Measurements from ENCODE around the gene WWOX. TPM values are rescaled to one million over a fixed set of nuclear protein-coding genes. Genes with fewer than 3 reads are reported as not detected.

WWOX gene
- total and polyA plus RNA-seq, 2 of the 13 experiments (the other 11 are each of a cell fraction or from before 2014, with no cell fraction given) = 9.1 to 37.4 TPM

DNA sequence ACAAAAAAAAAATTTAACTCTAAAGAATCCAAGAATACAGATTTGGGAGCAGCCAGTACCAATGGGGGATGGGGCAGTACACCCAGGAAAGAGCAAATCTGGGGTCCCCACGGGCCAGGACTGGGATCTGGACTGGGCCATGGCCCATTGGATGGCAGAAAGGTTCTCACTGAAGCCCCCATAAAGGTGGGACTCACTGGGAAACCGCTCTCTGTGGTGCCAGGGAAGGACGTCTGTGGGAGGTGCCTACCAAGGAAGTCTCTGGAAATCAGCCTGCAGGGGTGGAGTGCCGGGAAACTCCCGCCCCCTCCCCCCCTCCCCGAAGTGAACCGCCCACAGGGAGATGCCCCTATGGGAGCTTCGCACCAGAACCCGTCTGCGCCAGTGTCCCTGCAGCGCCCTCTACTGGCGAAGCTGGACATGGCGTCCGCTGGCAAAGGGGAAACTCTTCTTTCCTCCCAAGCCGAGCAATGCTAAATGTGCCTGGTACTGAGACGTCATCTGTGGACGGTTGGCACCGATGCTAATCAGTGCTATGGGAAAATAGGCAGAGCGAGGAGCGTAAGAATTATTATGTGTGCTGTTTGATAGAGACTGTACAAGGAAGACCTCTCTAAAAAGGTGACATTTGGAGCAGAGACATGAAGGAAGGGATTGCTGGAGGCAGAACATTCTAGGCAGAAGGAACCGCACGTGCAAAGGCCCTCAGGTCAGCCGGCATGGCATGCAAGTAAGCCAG lies 671.1 kb downstream of the WWOX start (continued):
- TF ChIP-seq, protein P1, sequence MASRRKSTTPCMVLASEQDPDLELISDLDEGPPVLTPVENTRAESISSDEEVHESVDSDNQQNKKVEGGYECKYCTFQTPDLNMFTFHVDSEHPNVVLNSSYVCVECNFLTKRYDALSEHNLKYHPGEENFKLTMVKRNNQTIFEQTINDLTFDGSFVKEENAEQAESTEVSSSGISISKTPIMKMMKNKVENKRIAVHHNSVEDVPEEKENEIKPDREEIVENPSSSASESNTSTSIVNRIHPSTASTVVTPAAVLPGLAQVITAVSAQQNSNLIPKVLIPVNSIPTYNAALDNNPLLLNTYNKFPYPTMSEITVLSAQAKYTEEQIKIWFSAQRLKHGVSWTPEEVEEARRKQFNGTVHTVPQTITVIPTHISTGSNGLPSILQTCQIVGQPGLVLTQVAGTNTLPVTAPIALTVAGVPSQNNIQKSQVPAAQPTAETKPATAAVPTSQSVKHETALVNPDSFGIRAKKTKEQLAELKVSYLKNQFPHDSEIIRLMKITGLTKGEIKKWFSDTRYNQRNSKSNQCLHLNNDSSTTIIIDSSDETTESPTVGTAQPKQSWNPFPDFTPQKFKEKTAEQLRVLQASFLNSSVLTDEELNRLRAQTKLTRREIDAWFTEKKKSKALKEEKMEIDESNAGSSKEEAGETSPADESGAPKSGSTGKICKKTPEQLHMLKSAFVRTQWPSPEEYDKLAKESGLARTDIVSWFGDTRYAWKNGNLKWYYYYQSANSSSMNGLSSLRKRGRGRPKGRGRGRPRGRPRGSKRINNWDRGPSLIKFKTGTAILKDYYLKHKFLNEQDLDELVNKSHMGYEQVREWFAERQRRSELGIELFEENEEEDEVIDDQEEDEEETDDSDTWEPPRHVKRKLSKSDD (CRISPR knock-in tag; IDR thresholded peaks at IDR 0.05; ENCODE audit: low read depth) = no peak
- no peak for TF ChIP-seq ZBTB21 (CRISPR knock-in tag; IDR thresholded peaks at IDR 0.05)
- TF ChIP-seq, protein P2, sequence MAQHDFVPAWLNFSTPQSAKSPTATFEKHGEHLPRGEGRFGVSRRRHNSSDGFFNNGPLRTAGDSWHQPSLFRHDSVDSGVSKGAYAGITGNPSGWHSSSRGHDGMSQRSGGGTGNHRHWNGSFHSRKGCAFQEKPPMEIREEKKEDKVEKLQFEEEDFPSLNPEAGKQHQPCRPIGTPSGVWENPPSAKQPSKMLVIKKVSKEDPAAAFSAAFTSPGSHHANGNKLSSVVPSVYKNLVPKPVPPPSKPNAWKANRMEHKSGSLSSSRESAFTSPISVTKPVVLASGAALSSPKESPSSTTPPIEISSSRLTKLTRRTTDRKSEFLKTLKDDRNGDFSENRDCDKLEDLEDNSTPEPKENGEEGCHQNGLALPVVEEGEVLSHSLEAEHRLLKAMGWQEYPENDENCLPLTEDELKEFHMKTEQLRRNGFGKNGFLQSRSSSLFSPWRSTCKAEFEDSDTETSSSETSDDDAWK (CRISPR knock-in tag; IDR thresholded peaks at IDR 0.05) = no peak
- TF ChIP-seq ZSCAN25 (CRISPR knock-in tag; IDR thresholded peaks at IDR 0.05) = peak; percentile 90
- TF ChIP-seq, protein P3, sequence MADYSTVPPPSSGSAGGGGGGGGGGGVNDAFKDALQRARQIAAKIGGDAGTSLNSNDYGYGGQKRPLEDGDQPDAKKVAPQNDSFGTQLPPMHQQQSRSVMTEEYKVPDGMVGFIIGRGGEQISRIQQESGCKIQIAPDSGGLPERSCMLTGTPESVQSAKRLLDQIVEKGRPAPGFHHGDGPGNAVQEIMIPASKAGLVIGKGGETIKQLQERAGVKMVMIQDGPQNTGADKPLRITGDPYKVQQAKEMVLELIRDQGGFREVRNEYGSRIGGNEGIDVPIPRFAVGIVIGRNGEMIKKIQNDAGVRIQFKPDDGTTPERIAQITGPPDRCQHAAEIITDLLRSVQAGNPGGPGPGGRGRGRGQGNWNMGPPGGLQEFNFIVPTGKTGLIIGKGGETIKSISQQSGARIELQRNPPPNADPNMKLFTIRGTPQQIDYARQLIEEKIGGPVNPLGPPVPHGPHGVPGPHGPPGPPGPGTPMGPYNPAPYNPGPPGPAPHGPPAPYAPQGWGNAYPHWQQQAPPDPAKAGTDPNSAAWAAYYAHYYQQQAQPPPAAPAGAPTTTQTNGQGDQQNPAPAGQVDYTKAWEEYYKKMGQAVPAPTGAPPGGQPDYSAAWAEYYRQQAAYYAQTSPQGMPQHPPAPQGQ (CRISPR knock-in tag; IDR thresholded peaks at IDR 0.05; ENCODE audit: borderline replicate concordance) = no peak
- TF ChIP-seq AHR (CRISPR knock-in tag; IDR thresholded peaks at IDR 0.05) = no peak
- TF ChIP-seq ZNF7 (CRISPR knock-in tag; IDR thresholded peaks at IDR 0.05) = no peak
- TF ChIP-seq, protein P4, sequence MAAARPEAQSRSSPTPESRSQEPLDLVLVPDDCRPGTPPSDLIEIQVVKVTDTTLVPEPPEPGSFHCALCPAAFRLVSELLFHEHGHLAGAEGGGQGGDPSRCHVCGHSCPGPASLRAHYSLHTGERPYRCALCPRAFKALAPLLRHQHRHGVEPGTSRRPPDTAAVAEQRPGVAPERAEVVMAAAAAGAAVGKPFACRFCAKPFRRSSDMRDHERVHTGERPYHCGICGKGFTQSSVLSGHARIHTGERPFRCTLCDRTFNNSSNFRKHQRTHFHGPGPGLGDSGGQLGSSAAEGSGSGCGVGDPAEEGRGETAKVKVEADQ (CRISPR knock-in tag; IDR thresholded peaks at IDR 0.05; ENCODE audit: borderline replicate concordance) = 0 out of 2 replicates have a peak, but pooled peaks have one; percentile 18
- no peak for TF ChIP-seq ZNF737 (CRISPR knock-in tag; IDR thresholded peaks at IDR 0.05; ENCODE audit: borderline replicate concordance)
- TF ChIP-seq POLR2A (IDR thresholded peaks at IDR 0.05; ENCODE audit: insufficient read depth in 1 of 2, low read depth in 2 of 2, low read length in 2 of 2) = no peak
- peak; percentile 73; the same call in 1 of the 2 replicates for TF ChIP-seq ZSCAN9 (CRISPR knock-in tag; IDR thresholded peaks at IDR 0.05; ENCODE audit: borderline replicate concordance)
- TF ChIP-seq, protein P5, sequence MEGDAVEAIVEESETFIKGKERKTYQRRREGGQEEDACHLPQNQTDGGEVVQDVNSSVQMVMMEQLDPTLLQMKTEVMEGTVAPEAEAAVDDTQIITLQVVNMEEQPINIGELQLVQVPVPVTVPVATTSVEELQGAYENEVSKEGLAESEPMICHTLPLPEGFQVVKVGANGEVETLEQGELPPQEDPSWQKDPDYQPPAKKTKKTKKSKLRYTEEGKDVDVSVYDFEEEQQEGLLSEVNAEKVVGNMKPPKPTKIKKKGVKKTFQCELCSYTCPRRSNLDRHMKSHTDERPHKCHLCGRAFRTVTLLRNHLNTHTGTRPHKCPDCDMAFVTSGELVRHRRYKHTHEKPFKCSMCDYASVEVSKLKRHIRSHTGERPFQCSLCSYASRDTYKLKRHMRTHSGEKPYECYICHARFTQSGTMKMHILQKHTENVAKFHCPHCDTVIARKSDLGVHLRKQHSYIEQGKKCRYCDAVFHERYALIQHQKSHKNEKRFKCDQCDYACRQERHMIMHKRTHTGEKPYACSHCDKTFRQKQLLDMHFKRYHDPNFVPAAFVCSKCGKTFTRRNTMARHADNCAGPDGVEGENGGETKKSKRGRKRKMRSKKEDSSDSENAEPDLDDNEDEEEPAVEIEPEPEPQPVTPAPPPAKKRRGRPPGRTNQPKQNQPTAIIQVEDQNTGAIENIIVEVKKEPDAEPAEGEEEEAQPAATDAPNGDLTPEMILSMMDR (CRISPR knock-in tag; IDR thresholded peaks at IDR 0.05) = peak; percentile 96
- TF ChIP-seq PITX1 (CRISPR knock-in tag; IDR thresholded peaks at IDR 0.05) = no peak
- TF ChIP-seq, protein P6, sequence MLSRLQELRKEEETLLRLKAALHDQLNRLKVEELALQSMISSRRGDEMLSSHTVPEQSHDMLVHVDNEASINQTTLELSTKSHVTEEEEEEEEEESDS (CRISPR knock-in tag; IDR thresholded peaks at IDR 0.05; ENCODE audit: borderline replicate concordance) = no peak
- TF ChIP-seq, protein P7, sequence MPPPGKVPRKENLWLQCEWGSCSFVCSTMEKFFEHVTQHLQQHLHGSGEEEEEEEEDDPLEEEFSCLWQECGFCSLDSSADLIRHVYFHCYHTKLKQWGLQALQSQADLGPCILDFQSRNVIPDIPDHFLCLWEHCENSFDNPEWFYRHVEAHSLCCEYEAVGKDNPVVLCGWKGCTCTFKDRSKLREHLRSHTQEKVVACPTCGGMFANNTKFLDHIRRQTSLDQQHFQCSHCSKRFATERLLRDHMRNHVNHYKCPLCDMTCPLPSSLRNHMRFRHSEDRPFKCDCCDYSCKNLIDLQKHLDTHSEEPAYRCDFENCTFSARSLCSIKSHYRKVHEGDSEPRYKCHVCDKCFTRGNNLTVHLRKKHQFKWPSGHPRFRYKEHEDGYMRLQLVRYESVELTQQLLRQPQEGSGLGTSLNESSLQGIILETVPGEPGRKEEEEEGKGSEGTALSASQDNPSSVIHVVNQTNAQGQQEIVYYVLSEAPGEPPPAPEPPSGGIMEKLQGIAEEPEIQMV (CRISPR knock-in tag; IDR thresholded peaks at IDR 0.05; ENCODE audit: low read depth) = no peak
- TF ChIP-seq ZNF264 (CRISPR knock-in tag; IDR thresholded peaks at IDR 0.05) = no peak
- TF ChIP-seq ETV5 (CRISPR knock-in tag; IDR thresholded peaks at IDR 0.05; ENCODE audit: borderline replicate concordance) = 0 out of 2 replicates have a peak, but pooled peaks have one; percentile 24
- 0 out of 2 replicates have a peak, but pooled peaks have one; percentile 64 for TF ChIP-seq SAFB2 (CRISPR knock-in tag; IDR thresholded peaks at IDR 0.05; ENCODE audit: borderline replicate concordance, low read depth)
